Myocyte (in vitro differentiated cells): Measurements from ENCODE around the gene EXOSC3. TPM values are rescaled to one million over a fixed set of nuclear protein-coding genes. Genes with fewer than 3 reads are reported as not detected.
"Not testable (repeated sequence)": the region's sequence is repeated elsewhere in the genome, so short reads cannot be mapped to it uniquely, and the experiment has no call there.

Source experiments
- DNase-seq: peaks from one replicate; pipeline ENCODE4 v3.0.0-alpha.2; 2012; ENCODE audit warnings: low read depth
- total RNA-seq: library from RNA; depleted of rRNA; stranded (reverse); fragments of >200 nt; gene quantifications from 2 replicates; pipeline ENCODE4 v1.2.3, GENCODE V29; 2014

EXOSC3 gene
- total RNA-seq, 1 donor from 2014 or later, result 35.1 TPM

- DNase-seq, result no peak
Measured at GRCh38 chr9:37776328-37776727, 8.5 kb downstream of the EXOSC3 start.

- DNase-seq, result no peak
Measured at GRCh38 chr9:37775216-37775919, 9.5 kb downstream of the EXOSC3 start.

GRCh38 chr9:37769995-37770394 is 14.9 kb downstream of the EXOSC3 start:
- no peak for DNase-seq

- DNase-seq, result no peak
Measured at GRCh38 chr9:37769306-37769705, 15.6 kb downstream of the EXOSC3 start.

- not testable (repeated sequence) for DNase-seq
Measured at GRCh38 chr9:37765263-37765662, 19.6 kb downstream of the EXOSC3 start.

- DNase-seq, result peak; percentile 20
Measured at GRCh38 chr9:37761511-37761910, 23.4 kb downstream of the EXOSC3 start.

GRCh38 chr9:37760416-37761161 is 24.3 kb downstream of the EXOSC3 start:
- DNase-seq, result no peak

GRCh38 chr9:37758747-37759146 is 26.1 kb downstream of the EXOSC3 start:
- DNase-seq, result no peak

GRCh38 chr9:37753489-37754190 is 31.2 kb downstream of the EXOSC3 start, which contains the start of gene TRMT10B:
Gene TRMT10B (plus strand): TSS chr9:37753805. CDS start chr9:37761932, 8,127 bp downstream.
- peak; percentile 62 for DNase-seq

GRCh38 chr9:37752642-37753488 is 32.0 kb downstream of the EXOSC3 start:
- DNase-seq, result no peak

- not testable (repeated sequence) for DNase-seq
Measured at GRCh38 chr9:37752112-37752511, 32.8 kb downstream of the EXOSC3 start.

- not testable (repeated sequence) for DNase-seq
Measured at GRCh38 chr9:37751704-37752103, 33.2 kb downstream of the EXOSC3 start.

- no peak for DNase-seq
Measured at GRCh38 chr9:37751186-37751585, 33.7 kb downstream of the EXOSC3 start.

GRCh38 chr9:37749129-37749528 is 35.7 kb downstream of the EXOSC3 start:
- no peak for DNase-seq

- DNase-seq, result peak; percentile 68
Measured at GRCh38 chr9:37747271-37747753, 37.6 kb downstream of the EXOSC3 start.

GRCh38 chr9:37746448-37747270 is 38.2 kb downstream of the EXOSC3 start:
- no peak for DNase-seq

GRCh38 chr9:37745970-37746369 is 38.9 kb downstream of the EXOSC3 start:
- DNase-seq, result peak; percentile 87

- no peak for DNase-seq
Measured at GRCh38 chr9:37740631-37741328, 44.1 kb downstream of the EXOSC3 start.

- no peak for DNase-seq
Measured at GRCh38 chr9:37740128-37740527, 44.7 kb downstream of the EXOSC3 start.
